Renal cortical epithelial cell (primary cell): ENCODE measurements around the gene MYD88. TPM values are rescaled to one million over a fixed set of nuclear protein-coding genes. Genes with fewer than 3 reads are reported as not detected.

Experiments used
- DNase-seq: peaks from one replicate; pipeline ENCODE4 v3.0.0-alpha.2; 2011; ENCODE audit warnings: low read depth
- total RNA-seq: library from RNA; depleted of rRNA; stranded (reverse); fragments of >200 nt; gene quantifications from 2 replicates; pipeline ENCODE4 v1.2.3, GENCODE V29; 2014

The MYD88 gene
- total RNA-seq, 1 donor from 2014 or later, result 22.7 TPM

DNA sequence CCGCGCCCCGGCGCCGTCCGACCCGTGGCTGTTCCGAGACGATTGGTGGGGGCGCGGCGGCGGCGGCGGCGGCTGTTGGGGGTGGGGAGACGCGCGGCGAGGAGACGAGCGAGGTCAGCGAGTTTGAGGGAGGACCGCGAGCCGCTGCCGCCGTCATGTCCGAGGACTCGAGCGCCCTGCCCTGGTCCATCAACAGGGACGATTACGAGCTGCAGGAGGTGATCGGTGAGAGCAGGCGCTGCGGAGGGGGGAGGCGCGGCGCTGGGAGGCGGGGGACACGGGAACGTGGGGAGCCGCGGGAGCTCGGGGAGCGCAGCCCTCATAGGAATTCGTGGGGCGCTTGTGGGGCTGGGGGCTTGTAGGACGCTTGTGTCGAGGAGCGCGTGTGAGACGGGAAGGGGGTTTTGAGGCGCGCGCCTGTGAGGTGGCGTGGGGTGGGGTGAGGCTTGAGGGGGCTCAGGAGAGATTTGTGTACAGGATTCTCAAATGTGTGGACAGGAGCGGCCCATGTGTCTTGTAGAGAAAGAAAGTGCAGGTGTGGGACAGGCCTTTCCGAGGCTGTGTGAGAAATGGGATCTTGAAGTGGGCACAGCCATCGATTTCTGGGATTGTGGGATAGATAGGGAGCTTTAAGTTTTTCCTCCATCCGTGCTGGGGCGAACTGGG is 27.4 kb downstream of the MYD88 start:
- peak; percentile 15 for DNase-seq

- DNase-seq, result no peak
Observed at GRCh38 chr3:38167591-38167990, 29.1 kb downstream of the MYD88 start.

DNA sequence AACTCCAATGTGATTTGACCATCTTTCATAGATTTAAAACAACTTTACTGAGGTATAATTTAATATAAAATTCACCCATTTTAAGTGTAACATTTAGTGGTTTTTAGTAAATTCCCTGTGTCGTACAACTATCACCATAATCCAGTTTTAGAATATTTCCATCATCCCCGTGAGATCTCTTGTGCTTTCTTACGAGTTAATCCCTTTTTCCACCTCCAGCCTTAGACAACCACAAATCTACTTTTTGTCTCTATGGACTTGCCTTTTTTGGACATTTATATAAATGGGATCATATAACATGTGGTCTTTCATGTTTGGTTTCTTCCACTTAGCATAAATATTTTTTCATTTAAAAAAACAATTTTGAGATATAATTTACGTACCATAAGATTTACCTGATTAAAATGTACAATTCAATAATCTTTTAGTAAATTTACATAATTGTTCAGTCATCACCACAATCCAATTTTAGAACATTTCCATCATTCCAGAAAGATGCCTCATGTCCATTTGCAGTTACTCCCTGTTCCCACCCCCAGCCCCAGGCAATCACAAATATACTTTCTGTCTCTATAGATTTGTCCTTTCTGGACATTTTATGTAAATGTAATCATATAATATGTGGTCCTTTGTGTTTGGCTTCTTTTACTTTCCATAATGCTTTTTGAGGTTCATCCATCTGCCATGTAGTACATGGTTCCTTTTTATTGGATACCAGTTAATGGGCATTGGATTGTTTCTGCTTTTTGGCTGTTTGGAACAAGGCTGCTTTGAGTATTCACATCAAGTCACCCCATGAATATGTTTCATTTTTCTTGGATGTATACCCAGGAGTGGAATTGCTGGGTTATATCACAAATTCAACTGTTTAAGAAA is 29.9 kb downstream of the MYD88 start:
- peak; percentile 44 for DNase-seq

GRCh38 chr3:38169027-38169317 is 30.5 kb downstream of the MYD88 start:
- peak; percentile 6 for DNase-seq

DNA sequence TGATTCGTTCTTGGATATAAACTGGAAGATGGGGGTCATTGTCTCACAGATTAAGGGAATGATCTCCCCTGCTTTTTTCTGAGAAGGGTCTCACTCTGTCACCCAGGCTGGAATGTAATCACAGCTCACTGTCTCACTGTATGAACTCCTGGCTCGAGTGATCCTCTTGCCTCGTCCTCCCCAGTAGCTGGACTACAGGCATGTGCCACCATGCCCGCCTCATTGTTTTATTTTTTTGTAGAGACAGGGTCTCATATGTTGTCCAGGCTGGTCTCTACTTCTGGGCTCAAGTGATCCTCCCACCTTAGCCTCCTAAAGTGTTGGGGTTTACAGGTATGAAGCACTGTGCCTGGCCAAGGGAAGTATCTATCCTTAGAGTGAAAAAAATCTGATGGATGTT is 32.3 kb downstream of the MYD88 start:
- DNase-seq, result no peak

DNA sequence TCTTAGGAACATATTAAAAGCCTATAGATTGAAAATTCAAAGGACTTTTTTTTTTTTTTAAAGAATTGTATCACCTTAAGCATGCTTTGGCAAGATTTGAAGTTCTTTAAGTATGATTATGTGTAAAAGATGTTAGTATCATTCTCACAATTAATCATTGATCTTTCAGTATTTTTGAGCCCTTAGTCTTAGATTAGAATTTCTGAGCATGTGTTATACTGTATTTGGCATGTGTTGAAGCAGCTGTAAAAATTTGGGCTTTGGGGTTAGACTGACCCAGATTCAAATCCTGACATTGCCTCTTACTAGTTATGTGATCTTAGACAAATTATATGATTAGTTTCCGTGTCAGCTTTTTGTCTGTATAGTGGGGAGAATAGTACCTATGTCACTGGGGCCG is 33.2 kb downstream of the MYD88 start:
- DNase-seq, result no peak

- no peak for DNase-seq
Observed at GRCh38 chr3:38173834-38174418, 35.5 kb downstream of the MYD88 start.

GRCh38 chr3:38177181-38177580 is 38.7 kb downstream of the MYD88 start:
- no peak for DNase-seq

DNA sequence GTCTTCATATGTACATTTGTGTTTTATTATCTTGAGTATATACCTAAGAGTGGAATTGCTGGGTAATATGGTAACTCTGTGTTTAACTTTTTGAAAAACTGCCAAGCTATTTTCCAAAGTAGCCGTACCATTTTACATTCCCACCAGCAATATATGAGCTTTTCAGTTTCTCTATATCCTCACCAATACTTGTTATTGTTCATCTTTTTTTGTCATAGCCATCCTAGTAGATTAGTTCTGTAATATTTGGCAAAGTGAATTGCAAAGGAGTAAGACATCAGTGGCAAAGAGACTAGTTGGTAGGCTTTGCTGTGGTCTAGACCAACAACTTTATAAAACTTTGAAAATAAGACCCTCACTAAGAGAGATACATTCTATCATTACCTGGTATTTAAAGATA is 48.3 kb downstream of the MYD88 start:
- DNase-seq, result no peak

DNA sequence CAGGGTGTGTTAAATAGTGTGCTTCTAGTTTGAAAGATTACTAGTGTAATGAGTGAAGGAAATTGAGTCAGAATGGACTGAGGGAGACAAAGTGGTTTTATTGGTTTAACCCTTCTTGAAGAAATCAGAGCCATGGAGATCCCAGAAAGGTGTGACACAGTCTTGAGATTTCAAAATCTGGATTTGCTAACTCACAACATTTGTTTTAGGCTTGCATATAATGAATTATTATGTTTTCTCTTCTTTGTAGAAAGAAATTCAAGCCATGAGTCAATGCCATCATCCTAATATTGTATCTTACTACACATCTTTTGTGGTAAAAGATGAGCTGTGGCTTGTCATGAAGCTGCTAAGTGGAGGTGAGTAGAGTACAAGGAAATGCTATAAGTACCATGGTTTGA is 52.0 kb downstream of the MYD88 start:
- DNase-seq, result no peak

Other genes with a start within 250 kb of the MYD88 start
- gene VILL, start 147.9 kb upstream of the MYD88 start, total RNA-seq, result 4.0 and 4.5 TPM in 2 replicates
- 20.5 and 28.1 TPM in 2 replicates for gene PLCD1, start 109.0 kb upstream of the MYD88 start, total RNA-seq
- gene DLEC1, start 99.5 kb upstream of the MYD88 start, total RNA-seq, result 0.20 TPM in 1 of 2 replicates, not detected in the other
- 22.7 and 55.0 TPM in 2 replicates for gene ACAA1, start 1.5 kb upstream of the MYD88 start, total RNA-seq
- 66.0 and 73.8 TPM in 2 replicates for gene OXSR1, start 26.9 kb downstream of the MYD88 start, total RNA-seq
- gene SLC22A13, start 127.2 kb downstream of the MYD88 start, total RNA-seq, result 0.25 TPM in 1 of 2 replicates, not detected in the other
- gene SLC22A14, start 143.6 kb downstream of the MYD88 start, total RNA-seq, result 0.45 TPM in 1 of 2 replicates, not detected in the other
- gene XYLB, start 208.1 kb downstream of the MYD88 start, total RNA-seq, result 1.0 TPM in 2 replicates